Measurements from ENCODE around the gene INTS3.

Gene INTS3

DNA sequence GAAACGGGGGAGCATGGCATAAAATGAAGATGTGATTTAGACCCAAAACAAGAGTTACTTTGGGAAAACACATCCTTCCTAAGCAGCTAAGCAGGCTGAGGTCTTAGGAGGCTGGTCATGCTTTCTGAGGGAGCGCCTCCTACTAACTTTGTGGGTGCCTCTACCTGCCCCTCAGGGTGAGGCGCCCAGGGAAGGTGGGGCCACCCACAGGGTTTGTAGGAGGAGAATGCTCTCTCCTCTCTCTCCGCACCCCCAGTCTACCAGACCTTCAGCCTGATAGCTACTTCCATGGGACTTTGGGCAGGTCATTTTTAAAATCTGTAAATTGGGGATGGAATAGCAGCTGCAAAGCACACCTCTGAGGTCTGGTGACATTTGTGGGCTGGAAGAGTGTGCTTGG is 71.2 kb downstream of the INTS3 start:
- no peak for DNase-seq

DNA sequence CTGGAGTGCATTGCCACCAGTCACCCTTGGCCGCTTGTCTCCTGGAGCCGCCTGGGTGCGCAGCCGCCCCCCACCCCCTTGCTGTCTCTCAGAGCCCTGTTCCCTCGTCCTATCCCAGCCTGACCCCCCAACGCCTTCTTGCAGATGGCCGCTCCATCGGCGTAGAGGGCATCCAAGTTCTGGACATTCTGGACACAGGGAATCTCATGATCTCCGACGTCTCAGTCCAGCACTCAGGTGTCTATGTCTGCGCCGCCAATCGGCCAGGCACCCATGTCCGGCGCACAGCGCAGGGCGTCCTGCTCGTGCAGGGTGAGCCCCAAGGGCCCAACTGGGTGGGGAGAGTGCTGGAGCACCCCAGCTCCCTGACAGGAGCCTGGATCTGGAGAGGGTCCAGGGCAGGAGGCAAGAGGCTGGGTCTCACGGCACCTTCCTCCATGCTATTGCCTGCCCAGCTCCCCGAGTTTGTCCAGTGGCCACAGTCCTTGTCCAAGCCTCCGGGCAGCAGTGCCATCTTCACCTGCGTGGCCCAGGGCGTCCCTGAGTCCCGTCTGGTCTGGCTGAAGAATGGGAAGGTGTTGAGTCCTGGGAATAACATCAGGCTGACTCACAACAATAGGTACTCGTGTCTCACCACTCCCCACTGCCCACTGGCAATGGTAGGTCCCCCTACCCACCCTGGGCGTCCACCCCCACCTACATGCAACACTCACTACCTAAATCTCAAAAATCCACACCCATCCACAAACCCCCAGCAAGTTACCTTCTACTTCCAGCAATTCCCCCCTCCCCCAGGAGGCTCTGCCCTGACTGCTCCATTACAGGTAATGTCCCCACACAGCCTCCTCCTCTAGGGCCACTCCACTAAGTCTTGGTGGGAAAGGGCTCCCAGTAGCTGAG is 72.0 kb downstream of the INTS3 start:
- no peak for DNase-seq

DNA sequence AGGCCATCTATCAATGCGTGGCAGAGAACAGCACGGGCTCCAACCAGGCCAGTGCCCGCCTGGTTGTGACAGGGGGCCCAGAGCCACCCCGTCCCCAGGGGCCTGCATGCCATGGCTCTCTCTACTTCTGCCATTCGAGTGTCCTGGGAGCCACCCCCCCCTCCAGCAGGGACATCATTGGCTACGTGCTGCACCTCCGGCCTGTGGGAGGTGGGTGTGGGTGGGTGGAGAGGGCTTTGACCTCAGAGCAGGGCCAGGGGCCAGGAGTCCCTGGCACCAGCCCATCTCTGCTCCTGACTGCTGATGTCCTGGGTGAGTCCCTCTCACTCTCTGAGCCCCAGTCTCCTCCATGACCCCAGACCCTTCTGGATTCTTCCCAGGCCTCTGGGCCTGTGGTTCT is 72.7 kb downstream of the INTS3 start:
- DNase-seq: no peak

DNA sequence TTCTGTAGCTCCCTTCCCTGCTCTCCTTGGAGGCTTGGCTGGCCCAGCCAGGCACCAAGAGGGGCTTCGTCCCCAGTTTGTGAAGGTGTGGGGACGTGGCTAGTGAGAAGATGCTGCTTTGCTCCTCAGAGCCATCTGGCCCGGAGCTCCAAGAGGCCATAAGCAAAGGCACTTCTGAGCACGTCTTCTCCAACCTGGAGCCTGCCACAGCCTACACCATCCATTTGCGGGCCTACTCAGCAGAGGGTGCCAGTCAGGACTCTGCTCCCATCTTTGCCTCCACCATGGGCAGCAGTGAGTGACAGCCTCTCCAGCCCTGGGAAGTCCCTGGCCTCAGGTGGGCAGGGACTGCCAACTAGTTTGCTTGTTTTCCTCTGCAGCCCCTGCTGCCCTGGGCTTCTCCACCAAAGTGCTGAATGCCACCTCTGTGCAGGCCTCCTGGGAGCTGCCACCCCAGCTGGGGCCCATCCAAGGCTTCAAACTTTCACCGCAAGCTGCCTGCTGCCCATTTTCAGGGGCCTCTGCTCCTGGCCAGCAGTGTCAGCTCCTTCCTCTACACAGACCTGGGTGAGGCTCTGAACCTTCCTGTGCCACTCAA is 73.3 kb downstream of the INTS3 start:
- DNase-seq: no peak

DNA sequence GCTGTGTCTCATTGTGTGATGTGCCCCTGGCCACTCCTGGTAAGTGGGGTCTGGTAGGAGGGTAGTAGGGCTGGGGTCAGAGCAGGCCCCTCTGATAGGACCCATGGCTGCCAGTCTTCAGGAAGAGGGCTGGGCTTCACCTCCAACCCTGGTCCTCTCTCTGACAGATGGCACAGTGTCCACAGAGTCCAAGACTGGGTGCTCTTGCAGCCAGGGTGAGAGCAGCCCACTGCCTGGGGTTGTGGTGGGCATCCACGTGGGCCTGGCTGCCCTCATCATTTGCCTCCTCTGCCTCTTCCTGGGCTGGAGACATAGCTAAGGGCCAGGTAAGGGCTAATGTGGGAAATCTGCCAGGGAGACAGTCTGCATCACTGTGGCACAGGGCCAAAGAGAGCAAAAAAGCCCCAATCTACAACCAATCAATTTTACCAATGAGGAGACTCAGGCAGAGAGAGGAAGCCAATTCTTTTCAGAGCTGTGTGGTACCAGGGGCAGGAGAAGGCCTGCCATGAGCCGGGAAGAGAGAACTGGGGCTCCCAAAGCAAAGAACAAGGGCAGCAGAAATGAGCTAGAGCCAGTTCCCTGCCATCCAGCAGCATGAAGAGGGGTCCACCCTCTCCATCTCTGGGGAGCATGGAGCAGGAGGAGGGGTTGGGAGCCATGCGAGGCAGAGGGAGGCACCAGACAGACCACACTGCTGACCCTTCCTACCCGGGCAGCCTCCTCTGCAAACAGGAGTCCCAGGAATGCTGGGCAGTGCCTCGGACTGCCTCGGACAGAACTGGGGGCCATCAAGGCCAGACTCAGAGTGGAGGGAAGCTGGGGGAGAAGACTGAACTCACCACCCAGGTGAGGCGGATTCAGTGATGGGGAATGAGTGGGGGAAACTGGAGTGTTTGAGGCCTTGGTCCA is 74.2 kb downstream of the INTS3 start:
- no peak for DNase-seq

DNA sequence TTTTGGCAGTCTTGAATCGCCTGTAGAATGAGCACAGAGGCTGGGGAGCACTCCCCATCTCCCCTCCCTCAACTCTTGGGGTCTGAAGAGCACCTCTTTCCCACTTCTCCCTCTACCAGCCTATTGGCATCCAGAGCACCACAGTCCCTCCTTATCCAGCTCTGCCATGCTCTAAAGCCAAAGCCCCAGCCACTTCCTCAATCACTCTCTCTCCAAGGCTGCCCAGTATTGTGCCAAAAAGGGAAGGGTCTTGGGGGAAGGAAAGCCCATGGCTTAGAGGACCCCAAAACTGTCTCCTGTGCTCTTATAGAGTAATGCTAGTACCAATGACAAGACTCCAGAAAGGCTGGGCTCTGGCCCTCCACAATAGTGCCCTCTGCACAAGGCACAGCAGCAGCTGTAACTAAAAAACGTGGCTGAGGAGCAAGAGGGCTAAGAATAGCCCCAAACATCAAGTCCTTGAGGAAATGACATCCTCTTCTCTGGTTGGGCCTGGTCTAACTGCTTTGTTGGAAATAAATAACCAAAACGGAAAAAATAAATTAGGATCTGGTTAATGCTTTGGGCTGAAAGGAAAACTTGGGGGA is 75.7 kb downstream of the INTS3 start:
- DNase-seq: no peak

DNA sequence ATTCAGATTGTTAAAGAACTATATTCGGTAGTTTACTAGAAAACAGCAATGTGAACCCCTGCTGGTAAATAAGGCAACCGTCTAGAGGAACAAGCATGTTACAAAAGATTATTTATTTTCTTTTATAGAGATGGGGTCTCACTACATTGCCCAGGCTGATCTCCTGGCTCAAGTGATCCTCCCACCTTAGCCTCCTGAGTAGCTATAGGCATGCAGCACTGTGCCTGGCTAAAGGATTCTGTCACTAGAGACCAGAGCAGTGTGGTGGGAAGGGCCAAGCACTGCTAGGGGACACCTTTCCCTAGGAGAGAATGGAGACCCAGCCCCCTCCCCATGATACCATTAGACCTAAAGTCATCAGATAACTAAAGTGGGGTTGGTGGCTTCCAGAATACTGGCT is 76.3 kb downstream of the INTS3 start:
- no peak for DNase-seq

DNA sequence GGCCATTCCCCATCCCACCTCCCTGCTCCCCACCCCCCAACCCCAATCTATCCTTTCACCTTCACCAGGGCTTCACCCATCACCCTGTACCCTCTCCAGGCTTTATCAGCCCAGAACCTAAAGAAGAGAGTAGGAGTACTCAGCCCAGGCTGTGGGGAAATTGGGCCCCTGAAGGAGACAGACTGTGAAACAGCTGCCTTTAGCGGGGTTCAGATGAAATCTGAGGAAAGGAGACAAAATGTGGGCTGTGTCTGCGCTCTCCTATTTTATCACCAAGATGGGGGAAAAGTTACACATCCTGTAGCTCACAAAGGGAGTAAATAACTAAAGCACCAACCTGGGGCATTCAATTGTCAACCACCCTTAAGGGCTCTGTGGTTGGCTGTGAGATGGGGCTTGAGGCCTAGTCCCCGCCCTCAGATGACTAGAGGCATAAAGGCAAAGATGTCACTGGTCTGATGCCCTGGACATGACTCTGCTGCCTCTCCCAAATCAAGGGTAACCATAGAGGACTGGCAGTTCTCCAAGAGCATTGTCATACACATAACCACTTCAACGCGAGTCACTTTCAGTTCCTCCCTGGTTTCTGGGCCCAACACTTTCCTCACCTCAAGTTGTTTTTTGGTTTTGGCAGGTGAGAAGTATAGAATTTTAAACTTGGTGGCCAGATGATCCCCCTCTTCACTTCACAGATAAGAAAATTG is 77.3 kb downstream of the INTS3 start:
- no peak for DNase-seq

DNA sequence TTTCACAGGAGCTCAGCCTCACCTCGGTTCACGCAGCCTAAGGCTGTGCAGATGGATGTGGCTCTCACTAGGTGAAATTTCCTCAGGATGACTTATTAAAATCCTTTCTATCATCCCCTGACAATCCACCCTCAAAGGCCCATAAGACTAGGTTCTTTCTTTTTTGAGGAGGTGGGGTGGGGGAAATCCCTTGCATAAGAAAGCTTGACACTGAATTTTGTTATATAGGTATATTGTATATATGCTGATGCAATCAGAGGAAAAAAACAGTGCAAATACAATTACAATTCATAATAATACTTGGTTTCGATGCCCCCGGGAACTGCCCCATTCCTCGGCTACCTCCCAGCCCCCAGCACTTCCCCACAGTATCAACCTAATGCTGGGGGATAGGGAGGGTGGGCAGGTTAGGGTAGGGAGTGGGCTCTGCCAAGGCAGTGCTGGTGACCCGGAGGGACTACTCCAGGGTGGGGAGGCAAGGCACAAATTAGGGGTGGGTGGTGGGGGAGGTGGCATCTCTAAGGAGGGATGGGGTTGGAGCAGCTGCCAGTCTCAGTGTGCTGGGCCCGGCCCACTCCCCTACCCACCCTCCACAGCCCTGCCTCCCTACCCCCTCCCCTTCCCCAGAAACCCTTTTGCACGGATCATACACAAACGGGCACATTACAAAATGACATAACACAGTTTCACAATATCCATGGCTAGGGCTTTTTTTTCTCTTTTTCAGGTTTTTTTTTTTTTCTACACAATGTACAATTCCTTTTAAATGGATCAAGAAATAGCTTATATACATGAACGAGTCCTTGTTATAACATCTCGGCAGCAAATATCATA is 78.3 kb downstream of the INTS3 start:
- no peak for DNase-seq

DNA sequence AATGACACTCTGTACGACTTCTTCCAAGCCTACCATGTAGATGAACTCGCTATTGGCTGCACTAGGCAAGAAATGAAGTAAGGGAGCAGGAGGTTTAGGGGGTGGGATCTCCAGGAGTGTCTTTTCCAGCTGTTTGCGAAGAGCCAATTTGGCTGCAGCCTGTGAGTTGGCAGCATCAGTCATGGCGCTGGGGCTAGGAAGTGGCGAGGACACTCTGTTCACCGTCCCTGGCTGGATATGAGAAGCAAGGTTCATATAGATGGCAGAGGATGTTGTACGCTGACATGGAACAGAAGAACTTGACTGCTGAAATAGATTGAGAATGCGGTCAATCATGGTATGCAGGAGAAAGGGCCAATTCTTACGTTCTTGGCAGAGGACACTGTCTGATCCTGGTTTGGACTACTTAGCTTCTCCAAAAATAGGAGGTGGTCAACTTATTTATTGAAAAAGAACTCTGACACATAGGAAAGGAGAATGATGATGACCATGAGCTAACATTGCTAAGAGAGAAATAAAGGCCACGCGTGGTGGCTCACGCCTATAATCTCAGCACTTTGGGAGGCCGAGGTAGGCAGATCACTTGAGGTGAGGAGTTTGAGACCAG is 88.5 kb downstream of the INTS3 start:
- no peak for DNase-seq

DNA sequence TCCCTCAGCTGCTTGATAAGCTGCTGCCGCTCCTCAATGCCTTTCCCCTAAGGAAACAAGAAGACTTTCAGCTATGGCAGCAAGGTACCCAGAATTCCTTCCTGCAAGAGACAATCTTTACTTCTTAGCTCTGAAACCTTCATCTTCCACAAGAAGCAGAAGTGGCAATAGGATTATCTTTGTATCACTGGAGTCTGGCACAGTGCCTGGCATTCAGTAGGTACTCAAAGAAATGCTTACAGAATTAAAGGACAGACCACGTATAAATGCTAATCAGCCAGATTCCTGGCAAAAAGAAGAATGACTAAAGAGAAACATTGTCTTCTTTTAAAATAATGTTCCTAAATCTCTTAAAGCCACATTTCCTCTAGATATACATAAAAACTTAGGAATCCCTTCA is 91.0 kb downstream of the INTS3 start:
- no peak for DNase-seq
